GM18511 (cell line): ENCODE data around the gene AK9.
"Not testable (repeated sequence)": the region's sequence is repeated elsewhere in the genome, so short reads cannot be mapped to it uniquely, and the experiment has no call there.

Experiments used
- ATAC-seq: cut with Tn5 transposase; IDR thresholded peaks from one replicate; pipeline ENCODE4 v1.9.1; 2021; ENCODE audit warnings: mild to moderate bottlenecking, moderate library complexity; ENCODE audit not compliant: unreplicated experiment

The AK9 gene

GRCh38 chr6:109701221-109701620, 10.2 kb upstream of the AK9 start:
- ATAC-seq = no peak

GRCh38 chr6:109696355-109696754, 5.4 kb upstream of the AK9 start:
- ATAC-seq = no peak

- ATAC-seq = no peak
Measured at GRCh38 chr6:109695468-109695867, 4.5 kb upstream of the AK9 start.

GRCh38 chr6:109693111-109693510, 2.1 kb upstream of the AK9 start:
- ATAC-seq = peak; percentile 38

GRCh38 chr6:109690373-109690736, 647 bp downstream of the AK9 start:
- peak; percentile 44 for ATAC-seq

GRCh38 chr6:109687271-109687761, 3.7 kb downstream of the AK9 start:
- ATAC-seq = no peak

- ATAC-seq = no peak
Measured at GRCh38 chr6:109686566-109687265, 4.3 kb downstream of the AK9 start.

- ATAC-seq = not testable (repeated sequence)
Measured at GRCh38 chr6:109678661-109679505, 12.1 kb downstream of the AK9 start.

- no peak for ATAC-seq
Measured at GRCh38 chr6:109678240-109678639, 12.8 kb downstream of the AK9 start.

- no peak for ATAC-seq
Measured at GRCh38 chr6:109676724-109677123, 14.3 kb downstream of the AK9 start.

GRCh38 chr6:109672839-109673238, 18.2 kb downstream of the AK9 start:
- ATAC-seq = no peak

GRCh38 chr6:109672175-109672574, 18.8 kb downstream of the AK9 start:
- ATAC-seq = no peak

GRCh38 chr6:109671733-109672132, 19.3 kb downstream of the AK9 start:
- ATAC-seq = no peak

GRCh38 chr6:109669811-109670210, 21.2 kb downstream of the AK9 start:
- no peak for ATAC-seq

GRCh38 chr6:109662192-109662591, 28.8 kb downstream of the AK9 start:
- no peak for ATAC-seq

GRCh38 chr6:109660526-109661320, 30.3 kb downstream of the AK9 start:
- no peak for ATAC-seq

GRCh38 chr6:109655761-109656262, 35.2 kb downstream of the AK9 start:
- no peak for ATAC-seq

GRCh38 chr6:109653264-109653663, 37.7 kb downstream of the AK9 start:
- ATAC-seq = no peak

- no peak for ATAC-seq
Measured at GRCh38 chr6:109644131-109644530, 46.9 kb downstream of the AK9 start.

GRCh38 chr6:109632405-109632804, 58.6 kb downstream of the AK9 start:
- no peak for ATAC-seq

- no peak for ATAC-seq
Measured at GRCh38 chr6:109631403-109631802, 59.6 kb downstream of the AK9 start.
